HEK293 (cell line): ENCODE measurements around the gene RECK.

ENCODE experiments used
- CTCF ChIA-PET: fragments of 350-600 bp; formaldehyde crosslinking; extraction: SDS; loops from one replicate; lab custom pipeline; 2021; ENCODE audit warnings: antibody characterized with exemption; lab: Yijun Ruan, JAX
- POLR2A ChIA-PET: fragments of 300-600 bp; formaldehyde crosslinking; extraction: SDS; loops from one replicate; lab custom pipeline; 2020; ENCODE audit warnings: antibody characterized with exemption, inconsistent platforms; lab: Yijun Ruan, JAX
- H3K27ac ChIP-seq: fragments of 200-500 bp; sonication (Bioruptor generic); 2 replicates; pipeline ENCODE4 v1.5.1; 2014; ENCODE audit warnings: low read depth, low read length, control low read depth, inconsistent platforms; ENCODE audit errors: extremely low read depth
- H3K36me3 ChIP-seq, 2 experiments: fragments of 200-500 bp in 1 of 2; sonication (Bioruptor generic) in 1 of 2; 1 replicate in 1 of 2; 2 replicates in 1 of 2; pipeline ENCODE4 v1.5.1; 2014 to 2017; ENCODE audit warnings: inconsistent platforms in 2 of 2, low read length in 2 of 2; ENCODE audit not compliant: control insufficient read depth in 2 of 2, insufficient read depth in 1 of 2
- H3K4me1 ChIP-seq: fragments of 200-500 bp; sonication (Bioruptor generic); 2 replicates; pipeline ENCODE4 v1.5.1; 2014; ENCODE audit warnings: mild to moderate bottlenecking, low read length, inconsistent platforms; ENCODE audit not compliant: control insufficient read depth, insufficient read depth
- H3K4me3 ChIP-seq: 2 replicates; pipeline ENCODE4 v1.5.1; 2011; ENCODE audit warnings: low read depth, mild to moderate bottlenecking, control low read depth, low read length, moderate library complexity
- H3K9me3 ChIP-seq: fragments of 200-500 bp; sonication (Bioruptor generic); 2 replicates; pipeline ENCODE4 v1.5.1; 2014; ENCODE audit warnings: low read depth, low read length, inconsistent platforms; ENCODE audit not compliant: control insufficient read depth, insufficient read depth
- GLI2 ChIP-seq: fragments of 450-650 bp; formaldehyde crosslinking; IDR thresholded peaks from 2 replicates; pipeline ENCODE4; 2017; ENCODE audit warnings: missing biosample characterization, missing genetic modification characterization, low read depth, borderline replicate concordance
- HIC1 ChIP-seq: fragments of 450-650 bp; formaldehyde crosslinking; IDR thresholded peaks from 2 replicates; pipeline ENCODE4 v1.5.1; 2016; ENCODE audit warnings: missing biosample characterization, missing genetic modification characterization
- KLF10 ChIP-seq: fragments of 450-650 bp; IDR thresholded peaks from 2 replicates; pipeline ENCODE4 v1.5.1; 2018; ENCODE audit warnings: missing biosample characterization, mild to moderate bottlenecking, missing genetic modification characterization
- KLF9 ChIP-seq: fragments of 450-650 bp; formaldehyde crosslinking; IDR thresholded peaks from 2 replicates; pipeline ENCODE4 v1.5.1; 2016; ENCODE audit warnings: missing biosample characterization, missing genetic modification characterization, low read depth
- SALL2 ChIP-seq: fragments of 450-650 bp; formaldehyde crosslinking; IDR thresholded peaks from 2 replicates; pipeline ENCODE4 v1.5.0; 2017; ENCODE audit warnings: missing biosample characterization, mild to moderate bottlenecking, missing genetic modification characterization, borderline replicate concordance
- SETDB1 ChIP-seq: IDR thresholded peaks from one replicate; pipeline ENCODE4 v1.6.1; 2017; ENCODE audit warnings: mild to moderate bottlenecking, low read length, moderate library complexity, mixed read lengths; ENCODE audit not compliant: insufficient read length
- ZBTB1 ChIP-seq: fragments of 450-650 bp; formaldehyde crosslinking; IDR thresholded peaks from 2 replicates; pipeline ENCODE4 v1.5.1; 2016; ENCODE audit warnings: missing biosample characterization, missing genetic modification characterization
- ZBTB17 ChIP-seq: fragments of 450-650 bp; formaldehyde crosslinking; IDR thresholded peaks from 2 replicates; pipeline ENCODE4 v1.5.1; 2016; ENCODE audit warnings: missing biosample characterization, missing genetic modification characterization
- ZFP3 ChIP-seq: fragments of 450-650 bp; formaldehyde crosslinking; IDR thresholded peaks from 2 replicates; pipeline ENCODE4 v1.5.1; 2016; ENCODE audit warnings: low read depth, missing biosample characterization, missing genetic modification characterization
- ZNF138 ChIP-seq: fragments of 450-650 bp; formaldehyde crosslinking; IDR thresholded peaks from 2 replicates; pipeline ENCODE4 v1.5.1; 2016; ENCODE audit warnings: missing biosample characterization, missing genetic modification characterization, borderline replicate concordance
- ZNF157 ChIP-seq: fragments of 450-650 bp; formaldehyde crosslinking; IDR thresholded peaks from 2 replicates; pipeline ENCODE4 v1.5.1; 2016; ENCODE audit warnings: missing biosample characterization, missing genetic modification characterization
- ZNF366 ChIP-seq: fragments of 450-650 bp; formaldehyde crosslinking; conservative IDR thresholded peaks from 2 replicates; pipeline ENCODE4 v1.5.1; 2016; ENCODE audit warnings: missing biosample characterization, missing genetic modification characterization
- ZNF488 ChIP-seq: fragments of 450-650 bp; formaldehyde crosslinking; IDR thresholded peaks from 2 replicates; pipeline ENCODE4 v1.5.1; 2016; ENCODE audit warnings: missing biosample characterization, missing genetic modification characterization
- ZNF544 ChIP-seq: fragments of 450-650 bp; formaldehyde crosslinking; IDR thresholded peaks from 2 replicates; pipeline ENCODE4 v1.5.0; 2017; ENCODE audit warnings: missing biosample characterization, missing genetic modification characterization
- ZNF791 ChIP-seq: fragments of 450-650 bp; formaldehyde crosslinking; IDR thresholded peaks from 2 replicates; pipeline ENCODE4 v1.5.1; 2016; ENCODE audit warnings: missing biosample characterization, missing genetic modification characterization
- TF ChIP-seq, protein P1 (sequence below): fragments of 450-650 bp; formaldehyde crosslinking; IDR thresholded peaks from 2 replicates; pipeline ENCODE4 v1.5.1; 2016; ENCODE audit warnings: missing biosample characterization, missing genetic modification characterization

The RECK gene

GRCh38 chr9:36138496-36138895 is 101.8 kb downstream of the RECK start:
- Histone ChIP-seq H3K27ac (no peak overlapping the region), H3K9me3 (no peaks in the 10 kb centered on the region), H3K4me3 (no peak overlapping the region), H3K4me1 (no peaks in the 10 kb centered on the region), H3K36me3 (no peaks in the 10 kb centered on the region)
- ChIA-PET POLR2A (no interaction called here), CTCF (interaction anchor here (7.0 kb wide), 1 partner anchor 26 kb away, joined by 55 read pairs; no protein-coding TSS in a partner anchor)
- TF ChIP-seq ZNF488 (tag by site-specific recombination), result no peak
- no peak for TF ChIP-seq ZBTB1 (tag by site-specific recombination)
- TF ChIP-seq ZNF138 (tag by site-specific recombination), result no peak
- TF ChIP-seq, all 188 proteins: peak for 0

DNA sequence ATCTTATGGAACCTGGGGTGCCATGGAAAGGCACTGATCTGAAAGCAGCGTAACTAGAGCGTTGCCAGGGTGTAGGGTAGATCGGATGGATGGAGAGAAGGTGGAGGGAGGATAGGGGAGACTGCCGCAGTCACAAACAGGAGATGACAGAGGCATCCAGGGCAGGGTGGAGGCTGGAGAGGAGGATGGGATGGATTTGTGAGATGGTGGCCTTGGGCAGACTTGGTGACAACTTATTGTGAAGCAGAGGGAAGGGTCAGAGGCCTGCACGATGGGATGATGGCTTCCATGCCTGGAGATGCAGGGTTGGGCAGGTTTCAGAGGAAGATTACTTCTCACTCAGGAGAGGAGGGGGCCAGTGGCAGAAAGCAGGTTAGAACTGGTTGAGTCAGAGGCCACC is 102.2 kb downstream of the RECK start:
- H3K9me3 ChIP-seq, result no peaks in the 10 kb centered on the region
- no peak overlapping the region for H3K4me3 ChIP-seq
- TF ChIP-seq, protein P1, sequence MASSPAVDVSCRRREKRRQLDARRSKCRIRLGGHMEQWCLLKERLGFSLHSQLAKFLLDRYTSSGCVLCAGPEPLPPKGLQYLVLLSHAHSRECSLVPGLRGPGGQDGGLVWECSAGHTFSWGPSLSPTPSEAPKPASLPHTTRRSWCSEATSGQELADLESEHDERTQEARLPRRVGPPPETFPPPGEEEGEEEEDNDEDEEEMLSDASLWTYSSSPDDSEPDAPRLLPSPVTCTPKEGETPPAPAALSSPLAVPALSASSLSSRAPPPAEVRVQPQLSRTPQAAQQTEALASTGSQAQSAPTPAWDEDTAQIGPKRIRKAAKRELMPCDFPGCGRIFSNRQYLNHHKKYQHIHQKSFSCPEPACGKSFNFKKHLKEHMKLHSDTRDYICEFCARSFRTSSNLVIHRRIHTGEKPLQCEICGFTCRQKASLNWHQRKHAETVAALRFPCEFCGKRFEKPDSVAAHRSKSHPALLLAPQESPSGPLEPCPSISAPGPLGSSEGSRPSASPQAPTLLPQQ (tag by site-specific recombination), result no peak
- TF ChIP-seq ZFP3 (tag by site-specific recombination), result no peak
- TF ChIP-seq KLF10 (tag by site-specific recombination), result no peak
- TF ChIP-seq ZNF366, result 0 out of 2 replicates have a peak, but pooled peaks have one; percentile 37
- no peak for TF ChIP-seq ZNF157 (tag by site-specific recombination)
- TF ChIP-seq HIC1, result no peak
- no peak for TF ChIP-seq ZNF544 (tag by site-specific recombination)
- TF ChIP-seq SETDB1, result no peak
- no peak for TF ChIP-seq KLF9 (tag by site-specific recombination)
- TF ChIP-seq ZNF791 (tag by site-specific recombination), result no peak
- TF ChIP-seq ZBTB17 (tag by site-specific recombination), result 0 out of 2 replicates have a peak, but pooled peaks have one; percentile 34
- no peak for TF ChIP-seq GLI2 (tag by site-specific recombination)
- TF ChIP-seq SALL2 (tag by site-specific recombination), result no peak
- H3K27ac ChIP-seq, result no peak overlapping the region
- no peaks in the 10 kb centered on the region for H3K36me3 ChIP-seq
- ChIA-PET POLR2A (interaction anchor here (0.6 to 2.2 kb wide), 2 partner anchors 10 to 14 kb away, joined by 5 read pairs; no protein-coding TSS in a partner anchor), CTCF (interaction anchor here (7.0 kb wide), 1 partner anchor 26 kb away, joined by 55 read pairs; no protein-coding TSS in a partner anchor)
- H3K4me1 ChIP-seq, result no peaks in the 10 kb centered on the region
